Femur (tissue), 1 donor: Measurements from ENCODE around the gene DENND5B.
A peak's percentile ranks its signal among the peaks of the same experiment; 100 is the strongest.

Experiments used
- DNase-seq: peaks from one replicate; pipeline ENCODE4 v3.0.0-alpha.2; 2017

DENND5B gene

DNA sequence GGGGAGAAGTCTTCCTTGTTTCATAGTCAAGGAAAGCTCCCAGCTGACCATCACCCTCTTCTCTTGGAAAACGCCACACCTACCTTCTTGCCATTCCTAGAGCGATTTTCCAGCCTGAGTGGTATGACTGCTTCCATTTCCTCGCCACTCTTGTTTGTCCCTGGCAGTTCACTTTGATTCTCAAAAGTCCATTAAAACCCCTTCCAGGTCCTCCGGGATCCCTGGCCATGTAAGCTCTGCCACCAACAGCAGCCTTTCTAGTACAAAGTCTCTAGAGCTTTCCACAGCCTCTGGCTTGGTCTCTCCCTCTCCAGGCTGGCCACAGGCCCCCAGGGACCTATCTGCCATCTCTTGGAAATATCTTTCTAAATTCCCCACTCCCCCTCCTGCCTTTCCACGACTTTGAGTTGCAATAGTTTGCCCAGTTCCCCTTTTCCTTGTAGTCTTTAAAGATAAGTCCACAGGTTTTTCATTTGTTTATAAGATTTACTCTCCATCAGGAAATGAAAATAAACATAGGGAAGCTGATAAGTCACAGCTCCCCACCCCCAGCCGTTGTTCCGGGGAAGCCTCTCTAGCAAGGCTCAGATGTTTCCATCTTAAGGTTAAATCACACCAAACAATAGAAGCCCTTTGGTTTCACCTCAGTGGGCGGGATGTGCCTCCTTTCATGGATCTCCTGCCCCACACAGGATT lies 222.1 kb downstream of the DENND5B start:
- DNase-seq: peak; percentile 29

DNA sequence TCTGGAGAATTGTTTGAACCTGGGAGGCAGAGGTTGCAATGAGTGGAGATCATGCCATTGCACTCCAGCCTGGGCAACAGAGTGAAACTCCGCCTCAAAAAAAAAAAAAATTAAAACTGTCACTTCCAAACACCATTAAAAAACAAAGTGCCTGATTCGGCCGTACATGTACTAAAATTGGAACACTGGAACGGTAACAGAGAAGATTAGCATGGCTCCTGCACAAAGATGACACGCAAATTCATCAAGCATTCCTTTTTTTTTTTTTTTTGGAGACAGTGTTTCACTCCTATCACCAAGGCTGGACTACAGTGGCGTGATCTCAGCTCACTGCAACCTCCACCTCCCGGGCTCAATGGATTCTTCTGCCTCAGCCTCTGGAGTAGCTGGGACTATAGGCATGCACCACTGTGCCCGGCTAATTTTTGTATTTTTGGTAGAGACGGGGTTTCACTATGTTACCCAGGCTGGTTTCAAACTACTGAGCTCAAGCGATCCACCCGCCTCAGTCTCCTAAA lies 224.8 kb downstream of the DENND5B start:
- DNase-seq: no peak

DNA sequence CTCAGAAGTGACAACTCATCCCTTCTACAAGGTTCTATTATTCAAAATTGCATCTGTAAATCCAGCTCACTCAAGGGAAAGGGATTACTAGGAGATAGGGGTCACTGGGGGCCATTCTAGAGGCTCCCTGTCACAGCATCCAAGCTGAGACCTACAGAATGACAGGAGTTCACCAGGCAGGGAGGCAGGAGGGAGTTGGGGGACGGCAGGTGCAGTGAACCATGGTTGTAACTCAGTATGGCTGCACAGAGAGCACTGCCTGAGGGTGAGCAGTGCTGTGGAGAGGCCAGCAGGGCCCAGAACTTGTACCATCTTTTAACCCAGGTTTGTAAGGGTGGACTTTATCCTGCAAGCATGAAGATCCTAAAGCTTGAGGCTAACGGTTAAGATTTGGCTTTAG lies 227.1 kb downstream of the DENND5B start:
- no peak for DNase-seq

DNA sequence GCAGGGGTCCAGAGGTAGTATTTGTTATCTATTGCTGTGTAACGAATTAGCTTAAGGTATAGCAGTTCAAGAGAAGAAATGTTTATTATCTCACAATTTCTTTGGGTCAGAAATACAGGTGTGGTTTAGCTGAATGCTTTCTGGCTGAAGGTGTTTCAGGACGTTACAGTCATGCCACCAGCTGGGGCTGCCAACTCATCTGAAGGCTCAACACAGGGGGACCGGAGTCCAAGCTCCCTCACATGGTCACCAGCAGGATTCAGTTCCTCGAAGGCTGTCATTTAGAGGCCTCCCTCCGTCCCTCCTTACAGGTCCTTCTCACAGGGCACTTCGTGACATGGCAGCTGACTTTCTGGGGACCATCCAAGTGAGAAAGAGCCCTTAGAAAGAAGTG lies 227.5 kb downstream of the DENND5B start:
- no peak for DNase-seq

DNA sequence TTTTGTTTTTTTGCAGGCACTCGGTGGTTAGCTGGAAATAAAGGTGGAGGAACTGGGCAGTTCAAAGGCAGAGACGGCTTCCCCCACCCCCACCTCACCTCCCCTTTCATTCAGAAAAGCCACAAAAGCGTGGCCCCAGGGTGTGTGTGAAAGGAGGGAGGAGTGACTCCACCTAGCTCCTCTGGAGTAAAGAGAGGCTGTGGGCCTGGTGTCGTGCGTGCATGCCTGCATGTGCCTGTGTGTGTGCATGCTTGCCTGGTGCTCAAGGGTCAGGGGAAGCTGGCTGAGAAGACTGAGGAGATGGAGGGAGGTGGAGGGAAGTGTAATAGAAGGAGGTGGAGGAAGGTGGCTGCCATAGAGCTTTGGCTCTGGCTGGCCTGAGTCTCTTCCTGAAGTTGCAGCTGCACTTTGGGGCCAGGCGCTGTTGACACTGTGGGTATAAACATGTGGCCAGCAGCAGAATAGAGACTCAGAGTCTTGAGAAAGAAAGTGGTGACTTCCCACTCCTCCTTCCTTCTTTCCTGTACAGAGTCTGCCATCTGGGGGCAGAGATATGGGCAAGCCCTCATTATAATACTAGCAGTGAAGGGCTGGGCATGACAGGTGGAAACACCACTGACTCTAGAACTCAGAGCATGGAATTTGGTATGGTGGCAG lies 228.0 kb downstream of the DENND5B start:
- DNase-seq: peak; percentile 30

DNA sequence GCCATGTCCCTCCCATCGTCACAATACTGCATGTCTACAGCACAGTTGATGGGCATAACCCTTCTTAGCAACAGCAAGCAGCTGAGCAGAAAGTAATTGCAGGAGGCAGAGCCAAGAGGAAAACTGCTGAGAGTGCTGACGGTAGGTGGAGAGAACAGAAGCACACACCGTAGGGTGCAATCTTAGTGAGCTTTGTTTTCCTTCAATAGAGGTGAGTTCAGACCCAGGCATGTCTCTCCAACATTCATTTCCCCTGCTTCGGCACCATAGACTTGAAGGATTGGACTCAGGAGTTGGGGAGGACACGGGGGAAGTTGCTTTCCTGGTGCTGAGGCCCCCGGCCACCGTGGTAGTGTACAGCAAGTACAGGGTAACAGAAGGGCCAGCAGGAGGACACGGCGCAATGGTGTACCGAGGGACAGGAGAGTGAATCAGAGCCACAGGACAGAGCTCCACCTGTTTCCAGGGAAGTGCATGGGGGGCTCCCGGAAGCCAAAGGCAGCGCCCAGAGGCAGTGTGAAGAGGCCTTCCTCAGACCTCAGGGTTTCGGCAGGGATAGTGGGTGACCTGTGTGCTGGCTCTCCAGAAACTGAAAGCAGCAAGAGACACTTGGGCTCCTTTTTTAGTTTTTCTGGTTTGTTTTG lies 228.7 kb downstream of the DENND5B start:
- DNase-seq: peak; percentile 29

DNA sequence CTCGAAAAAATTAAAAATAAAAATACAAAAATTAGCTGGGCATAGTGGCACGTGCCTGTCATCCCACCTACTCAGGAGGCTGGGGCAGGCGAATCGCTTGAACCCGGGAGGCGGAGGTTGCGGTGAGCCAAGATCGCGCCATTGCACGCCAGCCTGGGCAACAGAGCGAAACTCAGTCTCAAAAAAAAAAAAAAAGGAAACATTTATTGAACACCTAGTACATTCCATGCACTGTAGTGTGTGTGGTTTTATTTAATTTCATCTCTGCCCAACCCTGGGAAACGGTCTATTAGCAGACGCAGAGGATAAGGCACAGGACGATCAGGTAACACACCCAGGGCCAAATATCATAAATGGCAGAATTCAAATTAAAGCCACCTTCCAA lies 229.2 kb downstream of the DENND5B start:
- no peak for DNase-seq

DNA sequence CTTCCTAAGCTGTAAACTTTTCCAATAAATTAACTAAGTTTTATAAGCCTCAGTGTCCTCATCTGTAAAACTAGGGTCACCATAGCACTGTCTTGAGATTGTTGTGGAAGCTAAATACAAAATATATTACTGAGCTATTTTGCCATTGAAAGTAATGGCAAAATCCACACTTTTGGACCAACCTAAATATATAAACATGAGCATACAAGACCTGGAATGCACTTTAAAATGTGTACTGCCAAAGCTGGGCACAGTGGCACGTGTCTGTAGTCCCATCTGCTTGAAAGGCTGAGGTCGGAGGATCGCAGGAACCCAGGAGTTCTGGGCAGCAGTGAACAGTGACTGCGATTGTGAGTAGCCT lies 235.2 kb downstream of the DENND5B start:
- no peak for DNase-seq

DNA sequence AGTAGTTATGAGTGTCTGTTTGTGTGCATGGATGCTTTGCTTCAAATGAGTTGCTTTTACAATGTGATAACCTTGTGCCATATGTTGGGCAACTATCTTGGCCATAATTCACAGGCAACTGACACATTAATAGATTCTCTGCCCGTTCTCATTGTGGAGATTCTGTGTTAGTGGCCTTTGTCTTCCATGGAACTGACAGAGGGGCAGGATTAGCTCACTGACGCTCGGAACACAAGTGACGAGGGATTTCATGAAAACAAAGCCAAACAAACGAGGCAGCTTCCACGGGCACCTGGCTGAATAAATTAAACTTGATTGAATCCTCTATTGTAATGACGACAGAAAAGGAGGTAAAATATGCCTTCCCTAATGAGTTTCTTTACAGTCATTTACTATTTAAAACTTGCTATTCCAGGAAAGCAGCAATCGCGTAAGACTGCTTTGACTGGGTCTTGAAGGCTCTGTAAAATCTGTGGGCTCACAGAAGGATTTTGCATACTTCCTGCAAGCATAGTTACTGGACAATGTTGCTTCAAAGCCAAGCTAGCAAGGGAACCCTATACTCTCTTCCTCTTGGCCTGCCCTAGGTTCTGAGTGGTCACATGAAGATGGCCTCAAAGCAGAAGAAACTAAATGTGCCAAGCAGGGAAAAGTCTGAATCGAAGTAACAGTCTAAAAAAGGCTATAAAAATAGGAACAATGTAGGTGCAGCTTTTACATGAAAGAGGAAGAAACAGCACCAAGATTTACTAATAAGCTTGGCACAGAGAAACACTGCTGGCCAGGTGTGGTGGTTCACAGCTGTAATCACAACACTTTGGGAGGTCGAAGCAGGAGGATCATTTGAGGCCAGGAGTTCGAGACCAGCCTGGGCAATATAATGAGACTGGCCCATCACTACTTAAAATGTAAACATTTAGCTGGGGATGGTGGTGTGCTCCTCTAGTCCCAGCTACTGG lies 236.9 kb downstream of the DENND5B start:
- DNase-seq: peak; percentile 23

DNA sequence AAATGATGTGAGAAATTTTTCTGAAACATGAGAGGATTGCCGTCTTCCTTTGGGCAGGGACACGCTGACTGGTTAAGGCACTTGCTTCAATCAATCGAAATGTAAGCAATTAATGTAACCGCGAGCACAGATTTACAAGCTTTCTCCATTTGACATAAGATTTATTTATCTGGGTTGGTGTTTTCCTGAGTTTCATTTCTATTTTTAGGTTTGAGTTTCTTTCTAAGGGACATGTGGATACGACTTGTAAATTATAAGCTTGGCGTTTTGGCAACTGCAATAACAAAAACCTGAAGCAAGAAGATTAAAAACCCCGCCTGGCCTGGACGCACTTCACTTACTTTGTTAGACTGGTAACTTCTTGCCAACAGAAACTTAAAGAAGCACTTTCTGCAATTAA lies 244.7 kb downstream of the DENND5B start:
- DNase-seq: no peak

DNA sequence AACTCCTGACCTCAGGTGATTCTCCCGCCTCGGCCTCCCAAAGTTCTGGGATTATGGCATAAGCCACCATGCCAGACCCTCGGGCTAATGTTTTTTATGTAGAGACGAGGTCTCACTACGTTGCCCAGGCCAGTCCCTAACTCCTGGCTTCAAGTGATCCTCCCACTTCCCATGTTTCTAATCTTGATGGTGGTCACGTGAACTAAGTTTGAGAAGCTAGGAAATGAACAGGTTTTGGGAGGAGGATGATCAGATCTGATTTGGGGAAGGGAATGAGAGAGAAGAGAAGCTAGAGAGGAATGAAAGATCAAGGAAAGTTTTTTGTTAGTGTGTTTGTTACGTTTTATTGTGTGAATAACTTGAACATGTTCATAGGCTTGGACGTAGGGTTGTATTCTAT lies 247.8 kb downstream of the DENND5B start:
- no peak for DNase-seq

DNA sequence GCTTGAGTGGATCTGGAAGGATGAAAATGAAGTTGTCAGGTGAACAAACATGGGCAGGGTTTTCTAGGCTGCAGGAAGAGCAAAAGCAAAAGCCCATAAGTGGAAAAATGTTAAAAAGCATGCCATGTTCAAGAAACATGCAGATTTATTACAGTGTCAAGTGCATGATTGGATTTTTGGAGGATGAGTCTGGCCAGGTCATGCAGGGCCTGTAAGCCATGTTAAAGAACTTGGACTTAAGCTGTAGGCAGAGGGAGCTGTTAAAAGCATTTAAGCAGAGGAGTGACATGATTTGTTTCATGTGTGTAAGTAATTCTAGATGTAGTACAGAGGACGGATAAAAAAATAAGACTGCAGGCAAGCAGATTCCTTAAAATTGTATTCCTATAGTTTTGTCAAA lies 248.7 kb downstream of the DENND5B start:
- no peak for DNase-seq

DNA sequence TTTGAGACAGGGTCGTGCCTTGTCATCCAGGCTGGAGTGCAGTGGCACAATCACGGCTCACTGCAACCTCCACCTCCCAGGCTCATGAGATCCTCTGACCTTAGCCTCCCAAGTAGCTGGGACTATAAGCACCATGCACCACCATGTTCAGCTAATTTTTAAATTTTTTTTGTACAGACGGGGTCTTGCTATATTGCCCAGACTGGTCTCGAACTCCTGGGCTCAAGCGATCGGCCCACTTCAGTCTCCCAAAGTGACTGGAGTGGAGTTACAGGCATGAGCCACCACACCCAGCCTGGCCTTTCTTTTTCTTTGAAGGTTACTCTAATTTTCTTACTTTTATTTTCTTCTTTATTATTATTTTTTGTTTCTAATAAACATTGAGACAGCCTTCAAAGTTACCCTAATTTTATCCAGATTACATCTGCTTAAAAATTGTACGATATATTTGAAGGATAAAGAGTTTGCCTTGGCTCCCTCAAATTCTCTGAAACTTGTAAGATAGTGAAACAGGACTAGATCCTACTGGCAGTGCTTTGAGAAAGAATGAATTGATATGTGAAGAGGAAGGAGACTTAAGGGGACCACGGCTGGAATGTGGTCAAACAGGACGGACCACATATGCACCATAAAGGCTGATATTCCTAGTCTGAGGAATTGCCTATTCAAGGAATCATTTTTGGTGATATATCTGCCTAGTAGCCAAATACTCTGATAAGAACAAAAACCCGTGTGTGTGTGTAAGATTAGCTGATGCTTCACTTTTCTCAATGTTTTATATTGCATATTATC lies 250.9 kb downstream of the DENND5B start:
- no peak for DNase-seq

DNA sequence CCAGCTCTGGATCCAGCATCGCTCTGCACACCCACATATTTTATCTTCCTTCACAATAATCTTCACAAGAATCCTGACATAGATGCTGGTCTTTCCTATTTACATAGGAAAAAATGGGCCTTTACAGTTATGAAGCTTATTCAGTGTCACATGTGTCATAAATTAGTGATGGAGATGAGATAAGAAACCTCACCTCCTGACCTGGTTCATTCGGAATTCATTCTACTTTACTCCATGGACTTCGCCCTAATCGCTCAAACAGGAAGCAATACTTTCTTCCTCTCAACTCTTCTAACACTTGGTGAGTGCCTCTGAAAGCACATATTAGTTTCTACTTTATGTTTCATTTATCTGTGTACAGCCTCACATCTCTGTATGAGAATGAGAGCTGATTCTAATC lies 253.0 kb downstream of the DENND5B start:
- no peak for DNase-seq
